GM12891 (cell line): Measurements from ENCODE around the gene XIST.

Experiments used
- POLR2A ChIP-seq: IDR thresholded peaks from 2 replicates; pipeline ENCODE4 v1.6.1; 2011; ENCODE audit warnings: low read depth, low read length, control low read depth
- POLR2AphosphoS5 ChIP-seq: IDR thresholded peaks from 2 replicates; pipeline ENCODE4 v1.6.1; 2011; ENCODE audit warnings: low read depth, low read length, control low read depth
- POU2F2 ChIP-seq: IDR thresholded peaks from 2 replicates; pipeline ENCODE4 v1.6.1; 2011; ENCODE audit warnings: low read depth, mild to moderate bottlenecking, control low read depth, low read length, moderate library complexity
- SPI1 ChIP-seq: IDR thresholded peaks from 2 replicates; pipeline ENCODE4 v1.6.1; 2011; ENCODE audit warnings: low read depth, low read length, control low read depth
- TAF1 ChIP-seq: IDR thresholded peaks from 2 replicates; pipeline ENCODE4 v1.6.1; 2011; ENCODE audit warnings: low read depth, low read length, control low read depth

DNA sequence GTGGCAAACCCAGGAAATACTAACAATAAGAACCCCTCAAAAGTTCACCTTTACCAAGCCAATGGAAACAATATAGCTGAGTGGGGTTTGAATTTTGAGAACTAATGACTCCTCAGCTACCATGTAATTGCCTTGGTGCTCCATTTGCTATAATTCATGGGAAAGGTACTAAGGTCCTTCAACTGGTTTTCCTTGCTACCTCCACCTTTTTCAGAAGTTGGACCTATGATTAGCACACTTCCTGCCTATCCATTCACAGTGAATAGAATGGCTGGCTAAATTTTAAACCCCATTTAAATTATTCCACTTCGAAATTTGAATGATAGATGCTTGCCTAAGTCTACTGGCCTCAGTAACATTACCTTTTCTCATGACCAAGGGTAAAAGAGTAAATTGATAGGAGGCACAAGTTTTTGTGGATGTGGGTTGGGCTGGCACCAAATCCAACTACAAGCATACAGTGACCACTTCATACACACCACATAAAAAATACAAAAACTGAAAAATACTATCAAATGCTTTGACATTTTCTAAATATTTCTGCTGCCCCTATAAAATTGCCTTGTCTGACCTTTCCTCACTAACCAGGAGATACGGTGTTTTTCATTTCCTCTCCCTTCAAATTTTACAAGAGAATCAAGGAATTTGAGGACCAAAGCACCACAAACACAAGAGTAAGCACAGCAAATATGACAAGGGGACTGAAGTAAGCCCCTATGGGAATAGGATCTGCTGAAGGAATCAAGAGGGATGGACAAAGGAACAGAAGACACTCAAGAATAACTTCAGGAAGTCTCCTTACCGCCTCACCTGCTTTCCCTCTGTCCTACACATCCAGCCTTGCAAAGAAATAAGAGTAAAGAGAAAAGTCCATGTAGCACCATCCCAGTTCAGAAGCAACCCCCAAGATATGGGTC, 34.1 kb downstream of the XIST start:
- TF ChIP-seq POLR2AphosphoS5 (no peak), POLR2A (no peak), TAF1 (no peak), POU2F2 (no peak), SPI1 (no peak)
